ENCODE data around the gene TM9SF4.
"Not testable (repeated sequence)": the region's sequence is repeated elsewhere in the genome, so short reads cannot be mapped to it uniquely, and the experiment has no call there.

TM9SF4 gene

DNA sequence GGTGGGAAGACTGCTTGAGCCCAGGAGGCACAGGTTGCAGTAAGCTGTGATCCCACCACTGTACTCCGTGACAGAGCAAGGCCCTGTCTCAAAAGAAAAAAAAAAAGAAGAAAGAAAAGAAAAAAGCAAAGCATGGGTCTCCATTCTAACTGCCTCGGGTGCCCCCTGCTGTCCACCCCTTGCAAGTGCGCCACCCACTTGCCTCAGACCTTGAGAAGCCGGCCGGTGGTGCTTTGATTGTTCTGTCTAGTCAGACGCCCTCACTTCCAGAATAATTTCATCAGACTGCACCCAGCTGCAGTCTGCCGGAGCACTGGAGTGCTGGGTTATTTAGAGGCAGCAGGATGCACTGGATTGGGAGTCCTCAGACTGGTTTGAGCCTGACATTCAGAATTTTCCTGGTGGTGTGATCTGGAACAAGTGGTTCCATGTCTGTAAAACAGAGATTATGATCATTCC lies 17.6 kb upstream of the TM9SF4 start:
- DNase-seq = peak; percentile 76

DNA sequence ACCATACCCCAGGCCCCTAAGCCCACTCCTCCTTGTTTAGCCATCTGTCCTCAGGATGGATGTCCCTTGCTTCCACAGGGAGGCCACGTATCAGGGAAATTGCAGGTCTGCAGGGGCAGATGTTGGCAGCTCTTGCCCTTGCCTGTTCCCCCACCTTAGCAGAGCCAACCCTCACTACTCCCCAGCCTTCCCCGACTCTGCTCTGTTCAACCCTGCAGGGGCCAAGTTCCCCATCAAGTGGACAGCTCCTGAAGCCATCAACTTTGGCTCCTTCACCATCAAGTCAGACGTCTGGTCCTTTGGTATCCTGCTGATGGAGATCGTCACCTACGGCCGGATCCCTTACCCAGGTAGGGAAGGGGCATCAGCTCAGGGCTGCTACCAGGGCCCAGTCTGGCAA lies 10.7 kb upstream of the TM9SF4 start:
- no peak for DNase-seq

DNA sequence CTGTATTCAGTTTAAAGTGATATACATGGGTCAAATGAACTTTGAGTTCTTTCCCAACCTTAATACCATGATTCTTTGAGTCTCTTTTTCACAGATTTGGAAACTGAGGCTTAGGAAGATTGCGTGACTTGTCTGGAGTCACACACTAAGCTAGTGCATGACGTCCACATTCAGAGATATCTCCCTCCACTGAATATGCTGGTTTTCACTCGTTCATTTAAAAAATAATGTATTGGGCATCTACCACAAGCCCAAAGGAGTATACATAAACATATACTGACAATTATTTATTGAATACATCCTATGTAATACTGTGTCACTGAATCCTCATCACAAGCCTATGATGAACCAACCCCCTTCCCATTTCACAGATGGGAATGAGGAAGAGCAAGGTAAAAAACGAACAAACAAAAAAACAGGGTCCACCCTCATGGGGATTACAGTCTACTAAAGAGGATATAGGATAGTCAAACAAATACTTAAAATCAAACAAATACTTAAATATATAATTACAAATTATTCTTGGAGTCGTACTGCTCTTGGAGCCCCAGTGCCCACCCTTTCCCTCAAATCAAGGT lies 611 bp upstream of the TM9SF4 start:
- DNase-seq = no peak

DNA sequence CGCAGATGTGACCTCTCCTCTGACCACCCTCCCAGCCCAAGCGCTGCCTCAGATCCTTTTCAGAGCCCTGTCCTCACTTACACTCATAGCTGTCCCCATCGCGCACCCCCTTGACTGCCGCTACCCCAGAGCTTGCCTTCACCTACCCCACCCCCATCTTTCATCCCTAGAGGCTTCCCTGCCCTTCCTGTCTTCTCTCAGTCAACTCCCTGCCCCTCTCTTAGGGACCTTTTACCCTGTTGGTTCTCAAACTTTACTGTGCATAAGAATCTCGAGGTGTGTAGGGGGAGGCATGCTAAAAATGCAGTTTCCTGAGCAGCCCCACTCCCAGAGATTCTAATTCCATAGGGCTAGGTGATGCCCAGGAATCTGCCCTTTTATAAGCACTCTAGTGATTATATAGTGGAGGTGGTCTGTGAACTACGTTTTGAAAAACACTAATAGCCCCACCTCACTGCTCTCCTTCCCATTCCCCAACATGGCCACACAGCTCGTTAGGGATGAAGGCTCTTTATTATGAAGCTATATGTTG lies 725 bp downstream of the TM9SF4 start:
- no peak for DNase-seq

DNA sequence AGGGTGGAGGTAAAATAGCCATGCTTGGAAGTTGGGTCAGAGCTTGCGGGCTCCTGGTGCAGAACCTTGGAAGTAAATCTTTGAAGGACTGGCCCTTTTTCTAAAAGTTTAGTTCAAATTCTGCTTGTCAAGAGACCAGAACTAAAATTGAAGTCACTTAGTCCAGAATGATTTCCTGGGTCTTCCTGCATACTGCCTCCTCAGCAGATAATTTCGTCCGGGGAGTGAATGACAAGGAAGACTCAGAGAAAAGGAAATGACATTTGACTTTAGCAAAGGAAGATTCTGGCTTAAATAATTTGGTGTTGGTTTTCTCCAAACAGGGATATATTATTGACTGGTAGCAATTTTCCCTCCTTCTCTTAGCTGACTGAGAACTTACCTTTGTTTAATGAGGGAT lies 1.2 kb downstream of the TM9SF4 start:
- DNase-seq = no peak

DNA sequence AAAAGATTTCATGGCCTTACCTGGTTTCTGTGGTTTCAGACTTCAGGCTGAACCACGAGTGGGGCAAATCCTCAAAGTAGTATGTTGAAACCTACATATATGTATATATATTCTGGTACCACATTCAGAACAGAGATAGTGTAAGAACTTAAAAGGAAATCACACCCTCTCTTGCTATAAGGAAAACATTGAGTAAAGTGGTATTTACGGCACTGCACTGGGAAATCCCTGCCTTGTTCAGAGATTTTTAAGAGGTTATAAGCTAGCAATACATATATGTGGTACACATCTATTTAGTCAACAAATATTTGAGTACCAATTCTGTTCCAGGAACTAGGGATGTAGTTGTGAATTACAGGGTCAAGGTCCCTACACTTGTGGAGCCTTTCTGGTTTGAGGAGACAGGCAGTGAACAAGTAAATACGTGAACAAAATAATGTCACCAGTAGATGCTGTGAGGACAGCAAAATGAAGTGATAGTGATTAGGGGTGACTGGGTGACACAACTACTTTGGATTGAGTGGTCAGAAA lies 1.7 kb downstream of the TM9SF4 start:
- DNase-seq = no peak

DNA sequence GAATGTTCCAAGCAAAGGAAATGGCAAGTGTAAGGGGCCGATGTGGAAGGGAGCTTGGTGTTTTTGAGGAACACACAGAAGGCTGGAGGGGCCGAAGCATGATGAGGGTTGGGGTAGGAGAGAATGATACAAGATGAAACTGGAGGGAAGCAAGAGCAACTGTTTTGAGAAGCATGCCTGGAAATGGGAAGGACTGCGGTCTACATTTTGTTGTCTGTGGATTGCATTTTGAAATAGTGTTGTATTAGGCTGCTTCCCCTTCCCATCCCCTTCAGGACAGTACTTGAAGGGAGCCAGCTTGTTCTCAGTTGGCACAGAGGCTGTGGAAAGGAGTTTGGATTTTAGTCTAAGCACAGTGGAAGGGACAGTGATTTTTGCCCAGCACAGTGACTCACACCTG lies 2.2 kb downstream of the TM9SF4 start:
- DNase-seq = no peak

DNA sequence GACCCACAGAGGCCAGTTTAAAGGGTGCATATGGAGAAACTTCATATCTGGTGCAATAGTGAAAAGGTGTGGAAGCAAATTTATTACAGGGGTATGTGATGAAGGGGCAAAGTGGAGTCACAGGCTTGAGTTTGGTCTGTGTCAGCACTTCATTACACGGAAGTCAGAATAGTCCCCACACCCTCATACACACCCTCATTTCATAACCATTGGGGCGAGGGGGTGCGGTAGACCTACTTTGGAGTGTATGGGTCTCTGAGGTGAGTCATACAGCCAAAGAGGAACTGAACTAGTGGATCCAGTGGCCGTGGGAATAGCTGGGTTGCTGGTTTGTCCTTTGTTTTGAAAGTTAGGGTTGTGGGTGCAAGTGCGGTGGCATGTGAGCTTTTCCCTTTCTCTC lies 3.3 kb downstream of the TM9SF4 start:
- DNase-seq = peak; percentile 27

DNA sequence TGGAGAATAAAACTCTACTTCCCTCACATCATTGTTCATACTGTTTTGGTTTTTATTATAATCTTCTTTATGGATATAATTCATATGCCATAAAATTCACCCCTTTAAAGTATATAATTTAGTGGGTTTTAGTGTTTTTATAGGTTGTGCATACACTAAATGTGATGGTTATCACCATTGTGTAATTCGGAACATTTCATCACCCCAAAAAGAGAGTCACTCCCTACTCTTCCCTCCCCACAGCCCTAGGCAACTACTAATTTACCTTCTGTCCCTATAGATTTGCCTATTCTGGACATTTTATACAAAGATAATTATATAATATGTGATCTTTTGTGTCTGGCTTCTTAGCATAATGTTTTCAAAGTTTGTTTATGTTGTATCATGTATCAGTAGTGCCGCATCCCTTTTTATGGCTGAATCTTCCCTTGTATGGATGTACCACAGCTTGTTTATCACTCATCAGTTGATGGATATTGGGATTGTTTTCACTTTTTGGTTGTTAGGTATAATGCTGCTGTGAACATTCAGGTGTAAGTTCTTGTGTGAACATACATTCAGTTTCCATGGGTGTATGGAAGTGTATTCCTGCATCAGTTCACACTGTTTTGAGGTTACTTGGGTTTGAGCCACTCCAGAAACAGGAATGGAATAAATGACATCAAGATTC lies 4.2 kb downstream of the TM9SF4 start:
- no peak for DNase-seq

DNA sequence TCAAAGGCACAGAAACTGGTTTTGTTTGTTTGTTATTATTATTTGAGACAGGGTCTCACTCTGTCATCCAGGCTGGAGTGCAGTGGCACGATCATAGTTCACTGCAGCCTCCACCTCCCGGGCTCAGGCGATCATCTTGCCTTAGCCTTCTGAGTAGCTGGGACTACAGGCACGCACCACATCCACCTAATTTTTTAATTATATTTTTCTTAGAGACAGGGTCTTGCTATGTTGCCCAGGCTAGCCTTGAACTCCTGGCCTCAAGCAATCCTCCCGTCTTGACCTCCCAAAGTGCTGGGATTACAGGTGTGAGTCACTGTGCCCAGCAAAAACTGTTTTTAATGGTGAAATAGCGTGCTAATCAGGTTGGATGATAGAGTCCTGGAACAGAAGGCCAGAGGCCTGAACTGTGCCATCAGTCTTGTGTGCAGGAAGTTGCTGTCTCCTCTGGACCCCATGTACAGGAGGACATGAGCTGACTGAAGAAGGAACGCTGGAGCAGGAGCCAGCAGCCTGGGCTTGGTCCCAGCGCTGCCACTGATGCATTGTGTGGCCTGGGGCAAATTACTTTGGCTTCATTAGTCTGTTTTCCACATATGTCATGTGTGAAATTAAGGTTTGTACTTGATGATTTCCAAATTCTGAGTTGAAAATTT lies 4.9 kb downstream of the TM9SF4 start:
- no peak for DNase-seq

DNA sequence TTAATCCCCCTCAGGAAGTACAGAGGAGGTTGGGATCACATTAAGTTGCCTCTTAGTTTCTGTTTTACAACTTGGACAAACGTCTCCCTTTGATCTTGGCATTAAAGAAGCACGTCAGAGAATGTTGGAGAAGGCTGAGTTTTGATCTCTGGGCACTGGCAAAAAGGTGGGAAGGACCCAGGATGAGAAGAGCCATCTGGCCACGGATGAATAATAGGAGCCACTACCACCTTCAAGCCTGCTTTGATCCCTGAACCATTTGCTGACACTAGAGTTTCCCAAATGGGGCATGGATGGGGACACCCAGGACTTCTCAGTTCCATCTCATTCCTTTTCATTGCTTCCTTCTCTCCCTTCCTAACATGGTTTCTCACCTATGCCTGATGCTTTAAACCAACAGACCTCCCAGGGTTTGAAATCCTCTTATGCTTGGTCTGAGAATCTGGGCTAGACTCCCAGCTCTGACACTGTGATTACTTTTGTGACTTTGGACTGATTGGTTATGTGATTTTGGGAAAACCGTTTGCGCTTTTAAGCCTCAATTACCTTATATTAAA lies 5.8 kb downstream of the TM9SF4 start:
- DNase-seq = no peak

DNA sequence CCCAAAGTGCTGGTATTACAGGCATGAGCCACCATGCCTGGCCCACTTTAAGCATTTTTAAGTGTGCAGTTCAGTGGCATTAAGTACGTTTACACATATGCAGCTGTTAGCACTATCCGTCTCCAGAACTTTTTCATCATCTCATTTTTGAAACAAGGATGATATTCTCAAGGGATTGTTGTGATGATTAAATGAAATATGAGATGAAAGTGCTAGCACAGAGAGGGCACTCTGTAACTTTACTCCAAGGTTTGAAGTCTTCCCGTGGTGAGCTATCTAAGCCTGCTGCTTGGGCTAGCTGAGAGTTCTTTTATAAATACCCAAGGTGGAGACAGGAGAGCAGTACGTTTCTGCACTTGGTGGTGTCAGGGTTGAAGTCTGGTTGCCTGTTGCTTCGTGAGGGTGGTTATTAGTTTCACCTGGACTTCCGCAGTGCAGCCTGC lies 6.6 kb downstream of the TM9SF4 start:
- no peak for DNase-seq

DNA sequence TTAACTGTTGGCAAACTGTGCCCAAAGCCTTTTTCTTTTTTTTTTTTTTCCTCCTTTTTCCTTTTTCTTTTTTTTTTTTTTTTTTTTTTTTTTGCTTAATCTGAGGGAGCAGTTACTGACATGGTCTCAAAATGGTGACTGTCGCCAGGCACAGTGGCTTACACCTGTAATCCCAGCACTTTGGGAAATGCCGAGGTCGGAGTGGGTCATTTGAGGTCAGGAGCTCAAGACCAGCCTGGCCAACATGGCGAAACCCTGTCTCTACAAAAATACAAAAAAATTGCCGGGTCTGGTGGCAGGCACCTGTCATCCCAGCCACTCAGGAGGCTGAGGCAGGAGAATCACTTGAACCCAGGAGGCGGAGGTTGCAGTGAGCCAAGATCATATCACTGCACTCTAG lies 7.3 kb downstream of the TM9SF4 start:
- not testable (repeated sequence) for DNase-seq

DNA sequence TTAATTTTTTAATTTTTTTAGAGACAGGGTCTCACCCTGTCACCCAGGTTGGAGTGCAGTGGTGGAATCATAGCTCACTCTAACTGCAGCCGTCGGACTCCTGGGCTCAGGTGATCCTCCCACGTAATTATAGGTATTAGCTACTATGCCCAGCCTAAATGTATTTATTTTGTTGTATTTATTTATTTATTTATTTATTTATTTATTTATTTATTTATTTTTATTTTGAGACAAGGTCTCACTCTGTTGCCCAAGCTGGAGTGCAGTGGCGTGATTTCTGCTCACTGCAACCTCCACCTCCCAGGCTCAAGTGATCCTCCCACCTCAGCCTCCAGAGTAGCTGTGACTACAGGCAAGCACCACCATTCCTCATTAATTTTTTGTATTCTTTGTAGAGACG lies 8.9 kb downstream of the TM9SF4 start:
- not testable (repeated sequence) for DNase-seq

DNA sequence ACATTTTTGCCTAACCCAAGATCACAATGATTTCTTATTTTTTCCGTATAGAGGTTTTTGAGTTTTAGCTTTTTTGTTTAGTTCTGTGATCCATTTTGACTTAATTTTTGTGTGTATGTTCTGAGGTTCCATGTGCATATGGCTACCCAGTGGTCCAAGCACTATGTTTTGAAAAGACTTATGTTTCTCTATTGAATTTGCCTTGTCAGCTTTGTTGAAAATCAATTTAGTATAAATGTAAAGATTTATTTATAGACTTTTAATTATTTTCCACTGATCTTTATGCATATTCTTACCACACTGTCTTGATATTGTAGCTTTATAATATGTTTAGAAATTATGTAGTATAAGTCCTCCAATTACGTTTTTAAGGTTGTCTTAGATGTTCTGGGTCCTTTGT lies 10.2 kb downstream of the TM9SF4 start:
- DNase-seq = no peak

DNA sequence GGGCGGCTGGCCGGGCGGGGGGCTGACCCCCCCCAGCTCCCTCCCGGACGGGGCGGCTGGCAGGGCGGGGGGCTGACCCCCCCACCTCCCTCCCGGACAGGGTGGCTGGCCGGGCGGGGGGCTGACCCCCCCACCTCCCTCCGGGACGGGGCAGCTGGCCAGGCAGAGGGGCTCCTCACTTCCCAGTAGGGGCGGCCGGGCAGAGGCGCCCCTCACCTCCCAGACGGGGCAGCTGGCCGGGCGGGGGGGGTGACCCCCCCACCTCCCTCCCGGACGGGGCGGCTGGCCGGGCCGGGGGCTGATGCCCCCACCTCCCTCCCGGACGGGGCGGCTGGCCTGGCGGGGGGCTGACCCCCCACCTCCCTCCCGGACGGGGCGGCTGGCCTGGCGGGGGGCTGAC lies 12.4 kb downstream of the TM9SF4 start:
- DNase-seq = not testable (repeated sequence)

DNA sequence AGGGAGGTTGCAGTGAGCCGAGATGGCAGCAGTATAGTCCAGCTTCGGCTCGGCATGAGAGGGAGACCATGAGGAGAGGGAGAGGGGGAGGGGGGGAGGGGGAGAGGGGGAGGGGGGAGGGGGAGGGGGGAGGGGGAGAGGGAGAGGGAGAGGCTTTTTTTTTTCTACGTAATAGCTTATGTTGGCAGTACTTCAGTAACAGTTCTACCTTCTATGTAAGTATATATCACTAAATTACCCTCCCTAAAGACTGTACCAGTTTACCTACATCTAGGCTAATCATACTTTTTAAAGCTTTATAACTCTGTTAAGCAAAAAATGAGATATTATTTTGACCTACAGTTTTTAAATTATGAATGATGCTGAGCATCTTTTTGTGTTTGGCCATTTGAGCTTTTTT lies 13.6 kb downstream of the TM9SF4 start:
- DNase-seq = no peak

DNA sequence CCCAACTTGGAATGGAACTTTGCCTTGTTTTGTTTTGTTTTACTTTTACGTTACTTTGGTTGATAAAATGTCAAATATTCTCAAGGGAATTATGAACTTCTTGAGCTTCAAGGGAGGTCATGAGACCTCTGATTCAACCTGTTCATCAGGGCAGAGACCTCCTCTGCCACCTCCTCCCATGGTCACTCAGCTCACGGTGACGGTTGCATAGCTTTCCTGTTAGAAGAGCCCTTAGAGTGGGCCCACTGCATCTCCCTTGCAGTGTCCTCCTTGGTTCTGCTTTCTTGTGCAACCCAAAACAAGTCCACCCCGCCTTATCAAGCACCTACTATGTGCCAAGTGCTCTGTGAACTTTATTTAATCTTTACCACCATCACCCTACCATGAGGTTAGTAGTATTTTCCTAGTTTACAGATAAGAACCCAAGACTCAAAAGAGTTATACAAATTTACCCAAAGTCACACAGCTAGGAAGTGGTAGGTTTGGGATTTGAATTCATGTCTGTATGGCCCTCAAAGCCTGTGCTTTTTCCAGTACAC lies 15.5 kb downstream of the TM9SF4 start:
- no peak for DNase-seq

DNA sequence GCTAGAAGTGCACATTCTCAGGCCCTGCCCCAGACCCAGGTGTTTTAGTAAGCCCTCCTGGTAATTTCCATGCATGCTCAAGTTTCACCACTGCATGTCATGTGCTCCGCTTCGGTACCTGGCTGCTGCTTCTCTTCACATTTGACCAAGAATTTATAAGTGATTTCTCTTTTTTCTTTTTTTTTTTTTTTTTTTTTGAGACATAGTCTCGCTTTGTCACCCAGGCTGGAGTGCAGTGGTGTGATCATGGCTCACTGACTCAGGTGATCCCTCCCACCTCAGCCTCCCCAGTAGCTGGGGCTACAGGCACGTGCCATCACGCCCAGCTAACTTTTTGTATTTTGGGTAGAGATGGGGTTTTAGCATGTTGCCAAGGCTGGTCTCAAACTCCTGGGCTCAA lies 16.0 kb downstream of the TM9SF4 start:
- no peak for DNase-seq

DNA sequence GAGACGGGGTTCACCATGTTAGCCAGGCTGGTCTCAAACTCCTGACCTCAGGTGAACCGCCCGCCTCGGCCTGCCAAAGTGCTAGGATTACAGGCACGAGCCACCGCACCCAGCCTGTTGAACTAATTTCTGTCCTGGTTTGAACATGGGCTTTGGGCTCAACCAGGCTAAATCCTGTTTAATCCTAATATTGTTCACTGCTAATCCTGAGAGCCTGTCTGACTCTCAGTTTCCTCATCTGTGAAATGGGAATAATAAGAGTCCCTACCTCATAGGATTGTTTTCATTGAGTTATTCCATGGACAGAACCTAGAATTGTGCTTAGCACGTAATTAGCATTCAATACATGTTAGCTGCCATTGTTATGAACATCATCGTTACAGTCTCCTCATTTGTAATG lies 17.4 kb downstream of the TM9SF4 start:
- DNase-seq = no peak

DNA sequence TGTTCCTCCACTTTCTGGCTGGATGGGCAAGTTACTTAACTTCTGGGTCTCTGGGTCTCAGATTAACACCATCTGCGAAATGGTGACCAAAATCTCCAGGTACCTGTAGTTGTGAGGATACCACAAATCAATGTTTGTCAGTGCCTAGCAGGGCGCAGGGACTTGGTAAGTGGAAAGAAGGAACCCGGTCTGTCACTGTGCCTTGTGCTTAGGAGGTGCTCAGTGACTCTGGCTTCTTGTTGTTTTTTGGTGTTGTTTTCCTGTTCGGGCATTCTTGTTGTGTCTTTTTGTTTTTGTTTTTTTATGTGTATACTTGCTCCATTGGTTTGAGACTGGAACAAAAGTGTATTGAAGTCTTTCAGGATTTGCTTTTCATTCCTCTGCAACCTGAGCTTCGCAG lies 17.8 kb downstream of the TM9SF4 start:
- DNase-seq = no peak

DNA sequence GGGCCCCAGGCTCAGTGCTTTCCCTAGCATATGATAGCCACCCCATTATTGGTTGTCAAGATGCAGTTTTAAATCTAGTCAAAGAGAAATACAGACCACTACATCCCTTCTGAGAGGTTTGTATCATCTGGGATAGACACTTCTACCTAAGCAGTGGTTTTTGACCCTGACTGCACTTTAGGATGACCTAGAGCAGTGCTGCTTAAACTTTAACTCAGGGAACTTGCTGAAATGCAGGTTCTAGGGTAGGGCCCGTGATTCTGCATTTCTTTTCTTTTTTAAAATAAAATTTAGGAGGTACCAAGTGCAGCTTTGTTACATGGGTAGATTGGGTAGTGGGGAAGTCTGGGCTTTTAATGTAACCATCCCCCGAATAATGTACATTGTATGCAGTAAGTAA lies 18.7 kb downstream of the TM9SF4 start:
- DNase-seq = no peak

DNA sequence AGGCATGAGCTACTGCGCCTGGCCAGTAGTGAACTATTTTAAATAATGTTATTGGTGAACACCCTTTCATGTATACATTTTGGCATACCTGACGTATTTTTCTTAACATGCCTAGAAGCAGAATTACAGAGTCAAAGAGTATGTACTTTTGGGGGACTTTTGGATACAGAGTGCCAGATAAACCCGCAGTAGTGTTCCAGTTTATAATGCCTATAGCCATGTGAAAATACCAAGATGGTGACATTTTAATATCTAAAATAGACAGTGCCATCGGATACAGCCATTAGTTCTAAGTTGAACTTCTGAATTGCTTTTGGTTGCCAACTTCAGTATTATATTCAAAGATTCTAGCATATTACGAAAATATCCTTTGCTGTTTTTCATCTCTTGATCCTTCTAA lies 20.3 kb downstream of the TM9SF4 start:
- no peak for DNase-seq

All from activated CD4-positive, alpha-beta T cell treated with anti-CD3 and anti-CD28 coated beads, Interleukin-2, amount 50 U/mL, for 16 hours (primary cell).